Pancreas (tissue), 10 donors: Measurements from ENCODE around the gene PTPRM. TPM values are rescaled to one million over a fixed set of nuclear protein-coding genes. Genes with fewer than 3 reads are reported as not detected.
A peak's percentile ranks its signal among the peaks of the same experiment; 100 is the strongest.

ENCODE experiments used
- ATAC-seq, 4 donors: fragments of 200-7000 bp; cut with Tn5 transposase; one replicate each; pipeline versions ENCODE4 v1.8.0 to v1.9.1; 2020; ENCODE audit warnings: mild to moderate bottlenecking in 4 of 4, moderate library complexity in 4 of 4
- DNase-seq, 6 donors: peaks; one replicate each; pipeline ENCODE4 v3.0.0-alpha.2; 2020
- FAIRE-seq: peaks from 2 replicates; lab custom pipeline; 2012; peaks lifted over from hg19 to GRCh38; lab: Jason Lieb, UNC
- H3K27ac ChIP-seq, 4 donors: fragments of 200-600 bp; sonication (generic); 1 replicate in 3 of 4; 2 replicates in 1 of 4; pipeline versions ENCODE4 v1.5.0 to v1.8.0; 2020
- H3K27me3 ChIP-seq, 4 donors: fragments of 200-600 bp; one replicate each; pipeline ENCODE4 v1.8.0; 2021
- H3K36me3 ChIP-seq, 3 donors: fragments of 200-600 bp; sonication (generic) in 1 of 3; one replicate each; pipeline versions ENCODE4 v1.5.0 to v1.8.0; 2020 to 2021
- H3K4me1 ChIP-seq, 3 donors: fragments of 200-600 bp; one replicate each; pipeline ENCODE4 v1.8.0; 2021
- H3K4me3 ChIP-seq, 4 donors: fragments of 200-600 bp; sonication (generic) in 2 of 4; one replicate each; pipeline versions ENCODE4 v1.5.0 to v1.8.0; 2020 to 2021
- H3K9me3 ChIP-seq, 4 donors: fragments of 200-600 bp; one replicate each; pipeline ENCODE4 v1.8.0; 2021
- CTCF ChIP-seq, 4 donors: fragments of 200-600 bp; sonication (generic) in 3 of 4; IDR thresholded peaks; one replicate each; pipeline versions ENCODE4 v1.5.0 to v1.8.0; 2021; ENCODE audit warnings: antibody characterized with exemption in 4 of 4
- WGBS, 2 donors: extraction: QIAGEN DNeasy Blood & Tissue Kit; methylation state at CpG; one replicate each; pipeline ENCODE4 v1.1.7; 2013; 5-methylcytosine and 5-hydroxymethylcytosine counted together
- intact Hi-C, 3 donors: fragments of 100-400 bp; cut with DNase I; formaldehyde crosslinking; loops; one replicate each; pipeline versions ENCODE4 v1.11.1 to v1.14.2; 2022
- polyA plus RNA-seq, 2 donors: library from polyadenylated mRNA; stranded (reverse); fragments of 200-250 nt; gene quantifications; one replicate each; pipeline ENCODE4 v1.2.3, GENCODE V29; 2013
- total RNA-seq, 6 donors: library from RNA; stranded (reverse); fragmentation: NEBNext Ultra II Directional in 4 of 6; extraction: Animal tissue kit (Norgen Biotek cat#: 25700) in 4 of 6; gene quantifications; one replicate each; pipeline versions ENCODE4 v1.2.1 to v1.2.4, GENCODE V29; 2021 to 2023
- donor health status: healthy with polysubstance abuse.
- donor health status: DM: no; HTN: no; CAD: no; lungs with moderate emphysema.
- donor health status: DM: no; HTN: no; CAD: no.
- donor health status: control.
- donor health status: control.
- donor health status: Bipolar disorder and iron deficiency.
- donor health status: DM: yes; HTN: yes; CAD: no.
- donor health status: DM: no; HTN: no; CAD: no.
- donor health status: DM: no; HTN: no; CAD: no.
- donor health status: DM: yes; HTN: yes; CAD: no.

Gene PTPRM
- total and polyA plus RNA-seq, 8 donors: 14.5 to 50.7 (median 19.7) TPM

GRCh38 chr18:7609617-7610016 is 42.5 kb downstream of the PTPRM start:
- no peak for DNase-seq
- H3K9me3 ChIP-seq: no peaks in the 10 kb centered on the region
- intact Hi-C loops: no loop called here
- H3K27ac ChIP-seq: no peak overlapping the region
- no peak for ATAC-seq
- H3K27me3 ChIP-seq: no peaks in the 10 kb centered on the region
- 91 to 93% methylated on average over 1 of the region's 1 CpG for WGBS, 2 donors
- H3K36me3 ChIP-seq: no peaks in the 10 kb centered on the region
- TF ChIP-seq CTCF (IDR thresholded peaks at IDR 0.05): no peak
- no peak overlapping the region for H3K4me3 ChIP-seq
- peaks cover 0 to 13% (median 8%) of the 10 kb centered on the region in 3 donors for H3K4me1 ChIP-seq
- no peak for FAIRE-seq

DNA sequence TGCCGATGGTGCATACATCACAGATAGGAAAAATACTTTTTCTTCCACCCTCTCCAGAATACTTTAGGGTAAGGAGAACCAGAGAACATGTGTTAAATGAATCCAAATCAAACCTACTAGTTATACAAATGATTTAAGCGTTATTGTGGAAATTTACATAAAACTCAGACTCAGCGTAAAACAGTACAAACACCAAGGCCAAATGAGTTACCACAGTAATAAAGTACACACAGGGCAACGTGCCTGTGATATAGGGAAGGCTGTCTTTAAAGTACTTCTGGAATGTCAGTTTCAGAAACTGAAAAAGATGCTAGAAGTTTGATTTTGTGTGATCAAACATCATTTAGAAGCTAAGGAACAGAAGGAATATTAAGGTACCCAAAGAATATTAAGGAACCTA is 46.9 kb downstream of the PTPRM start:
- intact Hi-C loops: no loop called here
- no peaks in the 10 kb centered on the region for H3K9me3 ChIP-seq
- FAIRE-seq (no peak), ATAC-seq (peak in 1 of 4 donors; percentile 52), DNase-seq (no peak)
- peaks cover 12 to 22% (median 13%) of the 10 kb centered on the region in 3 donors for H3K4me1 ChIP-seq
- no peaks in the 10 kb centered on the region for H3K36me3 ChIP-seq
- no peak overlapping the region for H3K27ac ChIP-seq
- no peaks in the 10 kb centered on the region for H3K27me3 ChIP-seq
- H3K4me3 ChIP-seq: no peak overlapping the region
- no peak for TF ChIP-seq CTCF (IDR thresholded peaks at IDR 0.05)
- 50 to 52% methylated on average over 4 of the region's 4 CpGs for WGBS, 2 donors

DNA sequence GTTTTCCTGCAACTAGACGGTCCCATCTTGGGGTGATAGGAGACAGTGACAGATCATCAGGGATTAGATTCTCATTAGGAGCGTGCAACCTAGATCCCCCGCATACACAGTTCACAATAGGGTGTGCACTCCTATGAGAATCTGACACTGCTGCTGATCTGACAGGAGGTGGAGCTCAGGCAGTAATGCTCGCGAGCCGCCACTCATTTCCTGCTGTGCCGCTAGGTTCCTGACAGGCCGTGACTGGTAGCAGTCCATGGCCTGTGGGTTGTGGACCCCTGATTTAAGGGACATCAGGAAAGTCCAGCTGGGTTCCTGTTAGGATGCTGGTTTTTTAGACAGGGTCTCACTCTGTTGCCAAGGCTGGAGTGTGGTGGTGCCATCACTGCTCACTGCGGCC is 48.7 kb downstream of the PTPRM start:
- FAIRE-seq: no peak

GRCh38 chr18:7616661-7617060 is 49.5 kb downstream of the PTPRM start:
- no peak for FAIRE-seq
- ATAC-seq: peak in 2 of 4 donors; percentile 32 to 53
- Histone ChIP-seq H3K27me3 (no peaks in the 10 kb centered on the region), H3K27ac (no peak overlapping the region), H3K36me3 (no peaks in the 10 kb centered on the region), H3K4me1 (peaks cover 10 to 22% (median 13%) of the 10 kb centered on the region in 3 donors), H3K9me3 (no peaks in the 10 kb centered on the region), H3K4me3 (no peak overlapping the region)
- peak in 1 of 6 donors; percentile 30 for DNase-seq
- TF ChIP-seq CTCF (IDR thresholded peaks at IDR 0.05): no peak
- WGBS, 2 donors: 69 to 72% methylated on average over 4 of the region's 4 CpGs
- intact Hi-C loops: no loop called here

More for the DNA sequence above, 48.7 kb downstream of the PTPRM start:
- Histone ChIP-seq H3K27ac (no peak overlapping the region), H3K36me3 (no peaks in the 10 kb centered on the region), H3K4me1 (peaks cover 13 to 22% (median 13%) of the 10 kb centered on the region in 3 donors), H3K9me3 (no peaks in the 10 kb centered on the region), H3K4me3 (no peak overlapping the region), H3K27me3 (no peaks in the 10 kb centered on the region)
- DNase-seq: no peak
- WGBS, 2 donors: 95 to 97% methylated on average over 9 of the region's 9 CpGs
- intact Hi-C loops: no loop called here
- ATAC-seq: no peak
- TF ChIP-seq CTCF (IDR thresholded peaks at IDR 0.05): no peak

GRCh38 chr18:7617738-7618422 is 50.8 kb downstream of the PTPRM start:
- FAIRE-seq (peak; percentile 34), DNase-seq (peak in 4 of 6 donors; percentile 18 to 50 (median 22)), ATAC-seq (peak in 3 of 4 donors; percentile 65 to 75 (median 67))
- Histone ChIP-seq H3K36me3 (no peaks in the 10 kb centered on the region), H3K4me3 (no peak overlapping the region), H3K9me3 (no peaks in the 10 kb centered on the region), H3K27ac (peak overlapping the region in 1 of 4 donors; percentile 18), H3K27me3 (no peaks in the 10 kb centered on the region), H3K4me1 (peaks cover 10 to 22% (median 13%) of the 10 kb centered on the region in 3 donors)
- WGBS, 2 donors: 43 to 53% methylated on average over 7 of the region's 7 CpGs
- no peak for TF ChIP-seq CTCF (IDR thresholded peaks at IDR 0.05)
- intact Hi-C loops: no loop called here
